CD14-positive monocyte (primary cell): ENCODE measurements around the gene RPS25. TPM values are rescaled to one million over a fixed set of nuclear protein-coding genes. Genes with fewer than 3 reads are reported as not detected.

ENCODE experiments used
- DNase-seq, 3 donors: peaks; one replicate each; pipeline ENCODE4 v3.0.0-alpha.2; 2011 to 2022
- H2AFZ ChIP-seq: 2 replicates; pipeline ENCODE4 v1.6.0; 2012; ENCODE audit warnings: mild to moderate bottlenecking, low read depth, low read length, inconsistent platforms; ENCODE audit not compliant: insufficient read depth, poor library complexity, severe bottlenecking
- H3K27ac ChIP-seq, 2 donors: 1 replicate in 1 of 2; 2 replicates in 1 of 2; pipeline ENCODE4 v1.5.1; 2012 to 2013; ENCODE audit warnings: low read length in 2 of 2, control low read depth in 1 of 2, inconsistent platforms in 1 of 2, low read depth in 1 of 2, mild to moderate bottlenecking in 1 of 2
- H3K27me3 ChIP-seq, 2 donors: one replicate each; pipeline versions ENCODE4 v1.6.0 to v1.6.1; 2011 to 2013; ENCODE audit warnings: low read length in 2 of 2; ENCODE audit not compliant: control insufficient read depth in 2 of 2, insufficient read depth in 2 of 2
- H3K36me3 ChIP-seq, 2 donors: replicated peaks in 1 of 2; 1 replicate in 1 of 2; 2 replicates in 1 of 2; pipeline versions ENCODE4 v1.5.1 to v1.6.1; 2012 to 2013; ENCODE audit warnings: low read length in 2 of 2, control low read depth in 1 of 2, inconsistent platforms in 1 of 2, mild to moderate bottlenecking in 1 of 2; ENCODE audit not compliant: insufficient read depth in 2 of 2, control insufficient read depth in 1 of 2
- H3K4me1 ChIP-seq, 2 donors: 1 replicate in 1 of 2; 2 replicates in 1 of 2; pipeline versions ENCODE4 v1.5.1 to v1.6.1; 2012 to 2013; ENCODE audit warnings: low read length in 2 of 2, control low read depth in 1 of 2, inconsistent platforms in 1 of 2, mild to moderate bottlenecking in 1 of 2, moderate library complexity in 1 of 2; ENCODE audit not compliant: insufficient read depth in 2 of 2, control insufficient read depth in 1 of 2
- H3K4me2 ChIP-seq: replicated peaks from 2 replicates; pipeline ENCODE3; 2012; ENCODE audit warnings: low read length, moderate library complexity, mild to moderate bottlenecking; ENCODE audit not compliant: poor library complexity, severe bottlenecking; ENCODE audit errors: extremely low read depth
- H3K4me3 ChIP-seq, 3 experiments: fragments of 200-600 bp in 1 of 3; sonication (generic) in 1 of 3; replicated peaks in 1 of 3; 1 replicate in 2 of 3; 2 replicates in 1 of 3; pipeline ENCODE4 v1.5.1; 2011 to 2013; ENCODE audit warnings: low read length in 3 of 3, mild to moderate bottlenecking in 3 of 3, control low read depth in 2 of 3, low read depth in 2 of 3, inconsistent platforms in 1 of 3, moderate library complexity in 1 of 3
- H3K79me2 ChIP-seq: 2 replicates; pipeline ENCODE4 v1.6.0; 2012; ENCODE audit warnings: mild to moderate bottlenecking, control low read depth, inconsistent platforms, low read length, moderate library complexity; ENCODE audit not compliant: insufficient read depth
- H3K9ac ChIP-seq: 2 replicates; pipeline ENCODE4 v1.6.0; 2017; ENCODE audit warnings: low read length, mild to moderate bottlenecking; ENCODE audit not compliant: insufficient read depth, poor library complexity, severe bottlenecking
- H3K9me3 ChIP-seq, 2 donors: replicated peaks in 1 of 2; 1 replicate in 1 of 2; 2 replicates in 1 of 2; pipeline versions ENCODE4 v1.5.1 to v1.6.1; 2012 to 2013; ENCODE audit warnings: low read length in 2 of 2, control low read depth in 1 of 2; ENCODE audit not compliant: control insufficient read depth in 1 of 2, insufficient read depth in 1 of 2
- H4K20me1 ChIP-seq: 2 replicates; pipeline ENCODE4 v1.6.0; 2012; ENCODE audit warnings: mild to moderate bottlenecking, low read length, control low read depth, moderate library complexity; ENCODE audit not compliant: insufficient read depth
- H3K27ac Mint-ChIP-seq, 7 donors: one replicate each; pipeline ENCODE4 v1.8.0; 2020; ENCODE audit warnings: mild to moderate bottlenecking in 7 of 7, mixed read lengths in 7 of 7, moderate library complexity in 6 of 7, inconsistent platforms in 2 of 7
- H3K27me3 Mint-ChIP-seq, 3 donors: one replicate each; pipeline ENCODE4 v1.8.0; 2021 to 2022; ENCODE audit warnings: low read depth in 3 of 3, mild to moderate bottlenecking in 3 of 3, mixed read lengths in 3 of 3, moderate library complexity in 3 of 3, inconsistent platforms in 1 of 3
- H3K36me3 Mint-ChIP-seq, 2 donors: one replicate each; pipeline ENCODE4 v1.8.0; 2020; ENCODE audit warnings: mixed read lengths in 2 of 2, inconsistent platforms in 1 of 2, mild to moderate bottlenecking in 1 of 2
- H3K4me1 Mint-ChIP-seq: one replicate; pipeline ENCODE4 v1.8.0; 2020; ENCODE audit warnings: mild to moderate bottlenecking, mixed read lengths
- H3K4me3 Mint-ChIP-seq, 2 donors: one replicate each; pipeline ENCODE4 v1.8.0; 2020; ENCODE audit warnings: mild to moderate bottlenecking in 2 of 2, mixed read lengths in 2 of 2, moderate library complexity in 1 of 2
- H3K9me3 Mint-ChIP-seq, 7 donors: one replicate each; pipeline ENCODE4 v1.8.0; 2020 to 2022; ENCODE audit warnings: mixed read lengths in 7 of 7, mild to moderate bottlenecking in 6 of 7, moderate library complexity in 6 of 7, inconsistent platforms in 2 of 7
- CTCF ChIP-seq: fragments of 200-600 bp; IDR thresholded peaks from one replicate; pipeline ENCODE4 v1.8.0; 2022; ENCODE audit warnings: antibody characterized with exemption, mild to moderate bottlenecking
- WGBS: methylation state at CpG from one replicate; pipeline ENCODE4 v1.1.5; 2013; ENCODE audit warnings: missing lambda C conversion rate; ENCODE audit not compliant: insufficient coverage; 5-methylcytosine and 5-hydroxymethylcytosine counted together
- intact Hi-C, 2 donors: fragments of 100-400 bp; cut with micrococcal nuclease; formaldehyde crosslinking; loops; one replicate each; pipeline versions ENCODE4 v1.15.0 to v1.15.1; 2023
- polyA plus RNA-seq, 3 donors: library from polyadenylated mRNA; depleted of rRNA in 1 of 3; unstranded in 2 of 3; stranded (reverse) in 1 of 3; fragments of 300-500 nt in 2 of 3; fragments of >200 nt in 1 of 3; fragmentation: Illumina TruSeq in 2 of 3; gene quantifications; 1 replicate in 2 of 3; 2 replicates in 1 of 3; pipeline ENCODE4 v1.2.3, GENCODE V29; 2012 to 2021

RPS25 gene
- polyA plus RNA-seq, 3 donors: 1,137 to 1,336 (median 1,264) TPM

GRCh38 chr11:119025099-119025473, 6.9 kb upstream of the RPS25 start:
- peaks cover 26% of the 10 kb centered on the region for H3K79me2 ChIP-seq
- H3K4me2 ChIP-seq: no peak overlapping the region
- H3K4me3 ChIP-seq: no peak overlapping the region
- Mint-ChIP-seq H3K27me3 (peaks cover 0 to 1% (median 0%) of the 10 kb centered on the region in 3 donors), H3K9me3 (no peaks in the 10 kb centered on the region), H3K27ac (peak overlapping the region in 3 of 7 donors; percentile 36 to 65 (median 51)), H3K4me3 (no peak overlapping the region), H3K4me1 (peaks cover 17% of the 10 kb centered on the region), H3K36me3 (peaks cover 50 to 66% of the 10 kb centered on the region in 2 donors)
- no peaks in the 10 kb centered on the region for H3K27me3 ChIP-seq
- H3K4me1 ChIP-seq: peaks cover 6 to 17% of the 10 kb centered on the region in 2 donors
- no peak for TF ChIP-seq CTCF
- WGBS: 100% methylated on average over 2 of the region's 5 CpGs
- intact Hi-C loops: no loop called here
- no peak overlapping the region for H3K9ac ChIP-seq
- no peak for DNase-seq
- H2AFZ ChIP-seq: no peak overlapping the region
- no peaks in the 10 kb centered on the region for H3K9me3 ChIP-seq
- no peaks in the 10 kb centered on the region for H4K20me1 ChIP-seq
- H3K27ac ChIP-seq: no peak overlapping the region
- H3K36me3 ChIP-seq: peaks cover 43 to 62% of the 10 kb centered on the region in 2 donors

- Mint-ChIP-seq H3K4me1 (peaks cover 17% of the 10 kb centered on the region), H3K27ac (peak overlapping the region in 4 of 7 donors; percentile 37 to 80 (median 58)), H3K9me3 (no peaks in the 10 kb centered on the region), H3K4me3 (no peak overlapping the region), H3K27me3 (peaks cover 0 to 1% (median 0%) of the 10 kb centered on the region in 3 donors), H3K36me3 (peaks cover 50 to 68% of the 10 kb centered on the region in 2 donors)
- H3K27me3 ChIP-seq: no peaks in the 10 kb centered on the region
- intact Hi-C loops: no loop called here
- peaks cover 7 to 17% of the 10 kb centered on the region in 2 donors for H3K4me1 ChIP-seq
- no peak overlapping the region for H3K4me2 ChIP-seq
- H3K79me2 ChIP-seq: peaks cover 31% of the 10 kb centered on the region
- no peak overlapping the region for H3K9ac ChIP-seq
- peaks cover 43 to 62% of the 10 kb centered on the region in 2 donors for H3K36me3 ChIP-seq
- no peaks in the 10 kb centered on the region for H4K20me1 ChIP-seq
- DNase-seq: no peak
- H2AFZ ChIP-seq: no peak overlapping the region
- 91% methylated on average over 15 of the region's 15 CpGs for WGBS
- no peaks in the 10 kb centered on the region for H3K9me3 ChIP-seq
- no peak overlapping the region for H3K4me3 ChIP-seq
- no peak for TF ChIP-seq CTCF
- peak overlapping the region in 1 of 2 donors; percentile 42 for H3K27ac ChIP-seq
These were observed 6.4 kb upstream of the RPS25 start for GRCh38 chr11:119024430-119025098.
